Measurements from ENCODE around the gene USH1C. TPM values are rescaled to one million over a fixed set of nuclear protein-coding genes. Genes with fewer than 3 reads are reported as not detected.

Gene USH1C
- total RNA-seq, 1 donor: not detected

DNA sequence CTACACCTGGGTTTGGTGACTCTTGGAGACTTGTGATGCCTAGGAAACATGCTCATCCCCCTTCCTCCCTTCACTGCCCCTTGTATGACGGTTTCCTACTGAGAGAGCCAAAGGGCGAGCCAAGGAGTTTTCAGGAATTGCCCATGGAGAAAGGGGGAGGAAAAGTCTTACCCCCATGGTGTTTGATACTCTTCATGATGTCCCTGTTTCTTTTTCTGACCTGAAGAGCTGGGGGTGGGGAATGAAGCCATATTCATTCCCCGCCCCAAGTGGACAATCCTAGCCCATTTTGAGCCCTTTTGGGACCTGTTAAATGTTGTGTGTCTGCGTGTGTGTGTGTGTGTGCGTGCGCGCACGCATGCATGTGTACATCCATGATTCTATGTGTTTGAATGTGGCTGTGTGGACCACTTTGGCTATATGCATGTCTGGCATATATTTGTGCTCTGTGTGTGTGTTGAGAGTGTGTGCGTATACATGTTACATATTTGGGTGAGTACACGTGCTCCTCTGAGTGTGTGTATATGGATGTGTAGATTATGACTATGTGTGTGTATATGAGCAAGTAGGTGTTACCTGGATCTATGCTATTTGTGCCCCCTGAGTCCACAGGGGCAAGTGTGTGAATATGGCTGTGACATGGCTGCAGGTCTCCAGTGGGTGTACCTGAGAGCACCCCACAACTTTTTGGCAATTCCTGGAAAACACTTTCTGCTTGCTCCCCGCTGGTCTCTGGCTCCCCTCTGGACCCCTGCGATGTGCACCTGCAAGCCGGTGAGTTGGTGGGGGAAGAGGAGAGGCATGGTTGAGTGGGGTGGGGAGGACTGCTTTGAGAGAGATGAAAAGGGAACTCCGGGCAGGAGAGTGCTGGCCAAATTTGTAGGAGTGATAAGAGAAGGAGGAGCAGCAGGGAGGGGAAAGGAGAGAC lies 27.5 kb upstream of the USH1C start:
- TF ChIP-seq, protein P1, sequence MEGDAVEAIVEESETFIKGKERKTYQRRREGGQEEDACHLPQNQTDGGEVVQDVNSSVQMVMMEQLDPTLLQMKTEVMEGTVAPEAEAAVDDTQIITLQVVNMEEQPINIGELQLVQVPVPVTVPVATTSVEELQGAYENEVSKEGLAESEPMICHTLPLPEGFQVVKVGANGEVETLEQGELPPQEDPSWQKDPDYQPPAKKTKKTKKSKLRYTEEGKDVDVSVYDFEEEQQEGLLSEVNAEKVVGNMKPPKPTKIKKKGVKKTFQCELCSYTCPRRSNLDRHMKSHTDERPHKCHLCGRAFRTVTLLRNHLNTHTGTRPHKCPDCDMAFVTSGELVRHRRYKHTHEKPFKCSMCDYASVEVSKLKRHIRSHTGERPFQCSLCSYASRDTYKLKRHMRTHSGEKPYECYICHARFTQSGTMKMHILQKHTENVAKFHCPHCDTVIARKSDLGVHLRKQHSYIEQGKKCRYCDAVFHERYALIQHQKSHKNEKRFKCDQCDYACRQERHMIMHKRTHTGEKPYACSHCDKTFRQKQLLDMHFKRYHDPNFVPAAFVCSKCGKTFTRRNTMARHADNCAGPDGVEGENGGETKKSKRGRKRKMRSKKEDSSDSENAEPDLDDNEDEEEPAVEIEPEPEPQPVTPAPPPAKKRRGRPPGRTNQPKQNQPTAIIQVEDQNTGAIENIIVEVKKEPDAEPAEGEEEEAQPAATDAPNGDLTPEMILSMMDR (IDR thresholded peaks at IDR 0.05; ENCODE audit: insufficient read depth, low read depth, low read length): no peak
- no peak for DNase-seq (ENCODE audit: low read depth)
- H3K4me3 ChIP-seq (ENCODE audit: low read depth, low read length): no peak overlapping the region

DNA sequence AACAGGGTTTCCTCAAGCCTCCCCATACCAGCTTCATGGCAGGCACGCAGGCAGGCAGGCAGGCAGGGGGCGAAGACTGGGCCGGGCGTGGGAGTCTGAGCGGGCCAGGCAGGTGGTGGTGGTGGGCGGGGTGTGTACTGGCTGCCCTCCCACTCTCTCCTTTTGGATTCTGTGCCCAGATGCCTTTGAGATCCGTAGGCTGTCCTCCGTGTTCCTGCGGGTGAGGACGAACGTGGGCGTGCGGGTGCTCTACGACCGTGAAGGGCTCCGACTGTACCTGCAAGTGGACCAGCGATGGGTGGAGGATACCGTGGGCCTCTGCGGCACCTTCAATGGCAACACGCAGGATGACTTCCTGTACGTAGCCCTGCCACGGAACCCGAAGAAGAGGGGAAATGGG lies 25.8 kb upstream of the USH1C start:
- no peak overlapping the region for H3K4me3 ChIP-seq (ENCODE audit: low read depth, low read length)
- TF ChIP-seq, protein P1 (IDR thresholded peaks at IDR 0.05; ENCODE audit: insufficient read depth, low read depth, low read length): no peak
- no peak for DNase-seq (ENCODE audit: low read depth)

DNA sequence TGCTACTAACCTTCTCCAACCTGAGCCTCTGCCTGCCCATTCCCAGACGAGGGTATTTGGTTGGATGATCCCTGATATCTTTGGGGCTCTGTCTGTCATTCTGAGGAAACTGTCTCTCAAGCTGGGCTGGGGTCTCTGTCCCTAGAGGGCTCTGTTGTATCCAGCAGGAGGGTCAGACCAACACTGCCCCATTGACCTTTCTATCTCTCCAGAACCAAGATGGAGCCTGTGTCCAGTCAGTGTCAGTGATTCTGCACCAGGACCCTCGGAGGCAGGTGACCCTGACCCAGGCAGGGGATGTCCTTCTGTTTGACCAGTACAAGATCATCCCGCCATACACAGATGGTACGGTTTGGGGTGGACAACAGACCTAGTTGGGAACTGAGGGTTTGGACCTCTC lies 24.7 kb upstream of the USH1C start:
- no peak overlapping the region for H3K4me3 ChIP-seq (ENCODE audit: low read depth, low read length)
- TF ChIP-seq, protein P1 (IDR thresholded peaks at IDR 0.05; ENCODE audit: insufficient read depth, low read depth, low read length): no peak
- no peak for DNase-seq (ENCODE audit: low read depth)

DNA sequence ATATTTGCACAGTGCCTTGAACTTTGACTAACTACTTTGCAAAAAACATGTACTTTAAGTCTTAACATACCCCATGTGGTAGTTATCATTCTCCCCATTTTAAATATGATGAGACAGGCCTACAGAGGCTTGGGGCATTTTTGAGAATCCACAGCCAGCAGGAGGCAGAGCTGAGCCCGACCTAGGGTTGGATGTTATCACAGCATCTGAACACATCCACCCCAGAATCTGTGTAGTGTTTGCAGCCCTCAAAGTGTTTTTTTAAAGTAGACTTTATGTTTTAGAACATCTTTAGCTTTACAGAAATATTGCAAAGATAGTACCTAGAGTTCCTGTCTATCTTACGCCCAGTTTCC lies 20.4 kb upstream of the USH1C start:
- no peak overlapping the region for H3K4me3 ChIP-seq (ENCODE audit: low read depth, low read length)
- TF ChIP-seq, protein P1 (IDR thresholded peaks at IDR 0.05; ENCODE audit: insufficient read depth, low read depth, low read length): no peak
- DNase-seq (ENCODE audit: low read depth): no peak

DNA sequence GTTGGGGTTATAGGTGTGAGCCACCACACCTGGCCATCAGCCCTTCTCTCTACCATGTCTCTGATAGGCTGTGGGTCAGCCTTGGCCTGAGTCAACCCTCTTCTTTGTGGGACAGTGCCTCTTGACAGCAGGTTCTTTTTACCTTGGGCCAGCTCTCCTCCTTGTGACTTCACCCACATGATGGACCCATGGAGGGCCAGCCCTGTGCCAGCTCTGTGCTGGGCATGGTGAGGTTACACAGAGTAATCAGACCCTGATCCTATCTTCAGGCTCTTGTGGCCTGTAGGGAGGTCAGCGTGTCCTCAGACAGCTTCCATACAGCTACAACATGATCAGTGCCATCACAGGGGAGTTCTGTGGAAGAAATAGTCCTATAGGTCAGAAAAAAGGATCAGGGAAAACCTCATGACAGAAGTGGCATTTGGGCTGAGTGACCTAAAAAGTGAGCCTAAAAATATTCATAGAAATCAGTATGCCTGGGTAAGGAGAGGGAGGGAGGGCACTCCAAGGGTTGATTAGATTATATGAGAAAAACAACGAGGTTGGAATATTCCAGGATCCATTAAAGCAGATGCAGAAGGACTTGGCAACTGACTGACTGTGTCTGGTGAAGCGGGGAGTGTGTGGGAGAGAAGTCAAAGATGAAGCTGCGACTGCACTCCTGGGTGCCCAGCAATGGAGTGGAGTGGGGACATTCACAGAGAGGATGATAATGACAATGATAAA lies 19.9 kb upstream of the USH1C start:
- DNase-seq (ENCODE audit: low read depth): no peak
- no peak overlapping the region for H3K4me3 ChIP-seq (ENCODE audit: low read depth, low read length)
- TF ChIP-seq, protein P1 (IDR thresholded peaks at IDR 0.05; ENCODE audit: insufficient read depth, low read depth, low read length): no peak

DNA sequence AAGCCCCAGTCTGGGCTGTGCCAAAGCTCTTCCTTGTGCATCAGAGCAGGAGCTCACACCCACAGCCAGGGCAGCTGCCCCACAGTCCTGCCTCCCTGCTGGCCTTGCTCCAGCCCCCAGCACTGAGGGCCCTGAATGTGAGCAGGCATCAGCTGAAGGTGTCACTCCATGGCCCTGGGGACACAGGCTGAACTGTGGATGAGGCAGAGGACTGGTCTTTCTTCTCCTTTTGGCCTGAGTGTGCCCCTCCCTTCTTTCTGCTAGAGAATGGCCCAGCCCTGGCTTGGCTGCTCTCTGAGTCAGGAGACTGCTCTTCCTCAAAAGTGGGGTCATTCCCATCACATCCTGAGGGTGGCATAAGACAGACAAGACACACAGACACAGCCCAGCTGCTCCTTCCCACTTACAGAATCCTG lies 19.0 kb upstream of the USH1C start:
- no peak for DNase-seq (ENCODE audit: low read depth)
- TF ChIP-seq, protein P1 (IDR thresholded peaks at IDR 0.05; ENCODE audit: insufficient read depth, low read depth, low read length): no peak

More for the DNA sequence above, 19.0 kb upstream of the USH1C start:
- no peak overlapping the region for H3K4me3 ChIP-seq (ENCODE audit: low read depth, low read length)
